Upper lobe of left lung (tissue), 6 donors: ENCODE results near the gene S100A6. TPM values are rescaled to one million over a fixed set of nuclear protein-coding genes. Genes with fewer than 3 reads are reported as not detected.

ENCODE experiments used
- ATAC-seq, 2 donors: fragments of 200-7000 bp; cut with Tn5 transposase; one replicate each; pipeline ENCODE4 v1.9.1; 2022; ENCODE audit warnings: mild to moderate bottlenecking in 2 of 2, moderate library complexity in 2 of 2; ENCODE audit not compliant: low FRiP score in 2 of 2
- DNase-seq, 2 donors: peaks; one replicate each; pipeline ENCODE4 v3.0.0-alpha.2; 2019 to 2020
- H3K27ac ChIP-seq, 4 donors: fragments of 200-600 bp; sonication (generic); one replicate each; pipeline ENCODE4 v1.5.1; 2016 to 2019
- H3K27me3 ChIP-seq, 4 donors: fragments of 200-600 bp; sonication (generic); one replicate each; pipeline ENCODE4 v1.5.1; 2017 to 2019
- H3K36me3 ChIP-seq, 4 donors: fragments of 200-600 bp; sonication (generic); one replicate each; pipeline ENCODE4 v1.5.1; 2016 to 2019
- H3K4me1 ChIP-seq, 4 donors: fragments of 200-600 bp; sonication (generic); one replicate each; pipeline ENCODE4 v1.5.1; 2018 to 2019
- H3K4me3 ChIP-seq, 4 donors: fragments of 200-600 bp; sonication (generic); one replicate each; pipeline ENCODE4 v1.5.1; 2017 to 2019; ENCODE audit warnings: mild to moderate bottlenecking in 2 of 4, moderate library complexity in 1 of 4
- H3K9me3 ChIP-seq, 4 donors: fragments of 200-600 bp; sonication (generic); one replicate each; pipeline ENCODE4 v1.5.1; 2018 to 2019
- EP300 ChIP-seq, 4 donors: sonication (generic); formaldehyde crosslinking; IDR thresholded peaks; one replicate each; pipeline ENCODE4 v1.5.1; 2017; ENCODE audit warnings: antibody characterized with exemption in 4 of 4, control low read depth in 2 of 4
- POLR2A ChIP-seq, 4 donors: fragments of 450-650 bp; IDR thresholded peaks; one replicate each; pipeline ENCODE4 v1.5.1; 2016 to 2017; ENCODE audit warnings: antibody characterized with exemption in 4 of 4, mild to moderate bottlenecking in 2 of 4
- POLR2AphosphoS5 ChIP-seq, 2 donors: sonication (generic); formaldehyde crosslinking; IDR thresholded peaks; one replicate each; pipeline ENCODE4 v1.5.1; 2017; ENCODE audit warnings: antibody characterized with exemption in 2 of 2
- WGBS, 2 donors: methylation state at CpG; one replicate each; pipeline ENCODE4 v1.1.5; 2017 to 2018; 5-methylcytosine and 5-hydroxymethylcytosine counted together
- total RNA-seq, 6 donors: library from RNA; depleted of rRNA in 4 of 6; stranded (reverse); fragments of >200 nt in 4 of 6; gene quantifications; one replicate each; pipeline versions ENCODE4 v1.1.0 to v1.2.1, GENCODE V29; 2016 to 2021
- TF ChIP-seq, protein P1 (sequence below), 6 experiments: fragments of 450-650 bp in 4 of 6; fragments of 200-600 bp in 2 of 6; sonication (generic) in 2 of 6; IDR thresholded peaks; one replicate each; pipeline ENCODE4 v1.5.1; 2016 to 2019; ENCODE audit warnings: antibody characterized with exemption in 6 of 6
- donor health status: DM: no; HTN: no; CAD: no; lungs with moderate emphysema.
- donor health status: DM: no; HTN: yes; CAD: no; lungs with severe emphysema.

S100A6 gene
- total RNA-seq, 6 donors from 2014 or later: 399 to 1,595 (median 925) TPM

DNA sequence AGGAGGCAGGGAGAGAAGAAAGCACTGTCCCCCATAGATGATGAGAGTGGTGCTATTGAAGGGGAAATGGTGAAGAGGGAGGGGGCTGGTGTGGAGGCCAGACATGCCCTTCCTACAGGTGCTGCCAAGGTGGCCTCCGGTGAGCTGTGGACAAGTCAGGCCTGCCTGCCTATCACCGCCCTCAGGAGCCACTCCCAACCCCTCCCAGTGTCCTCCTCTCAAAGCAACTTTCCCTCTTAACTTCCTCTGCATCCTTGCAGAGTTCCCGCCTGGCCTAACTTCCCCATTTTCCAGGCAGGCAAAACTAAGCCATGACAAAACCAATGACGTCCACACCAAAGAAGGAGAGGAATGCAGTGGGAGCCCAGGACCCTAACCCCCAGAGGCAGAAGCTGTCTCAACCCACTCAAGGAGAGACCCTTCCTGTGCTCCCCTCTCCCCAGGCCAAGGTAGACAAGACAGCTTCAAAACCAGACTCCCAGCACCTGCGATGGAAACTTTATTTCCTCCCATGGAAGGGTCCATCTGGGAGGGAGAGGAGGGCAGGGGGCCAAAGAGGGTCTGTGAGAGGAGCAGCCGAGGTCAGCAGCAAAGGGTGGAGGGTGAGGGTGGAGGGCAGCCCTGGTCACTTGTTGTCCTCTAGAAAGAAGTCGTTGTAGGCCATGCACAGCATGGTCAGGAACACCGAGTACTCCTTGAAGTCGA is 1.0 kb upstream of the S100A6 start:
- DNase-seq (peak in 1 of 2 donors; percentile 88), ATAC-seq (peak in 1 of 2 donors; percentile 50)
- H3K4me3 ChIP-seq: peak overlapping the region in 3 of 4 donors; percentile 71 to 91 (median 83)

DNA sequence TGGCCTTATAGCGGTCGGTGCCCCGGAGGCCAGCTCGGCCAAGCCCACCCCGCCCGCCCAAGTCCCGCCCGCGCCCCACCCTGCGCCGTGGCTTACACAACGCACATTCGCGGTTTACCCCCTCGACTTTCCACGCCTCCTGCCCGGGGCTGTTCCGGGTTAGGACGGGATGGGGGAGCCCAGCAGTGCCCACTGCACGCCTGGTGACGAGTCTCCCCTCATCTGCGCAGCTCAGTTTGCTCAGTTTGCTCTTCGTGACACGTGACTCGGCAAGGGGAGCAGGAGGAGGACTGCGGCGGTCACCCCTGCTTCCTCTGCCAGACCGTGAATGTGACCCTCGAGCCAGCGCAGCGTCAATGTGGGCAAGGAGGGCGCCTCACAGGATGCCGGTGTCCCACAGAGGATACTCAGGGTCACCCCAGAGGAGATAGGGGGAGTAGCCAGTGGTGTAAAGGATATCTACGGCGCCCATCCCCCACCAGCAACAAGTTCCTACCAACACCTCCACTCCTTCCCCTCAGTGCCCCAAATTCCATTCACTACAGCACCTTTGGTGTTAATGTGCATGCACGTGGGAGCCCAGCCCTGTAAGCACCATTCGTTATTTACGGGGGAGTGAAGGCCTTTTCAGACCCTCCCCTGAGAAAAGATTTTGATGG is 350 bp upstream of the S100A6 start:
- ATAC-seq: peak; percentile 87 to 92
- TF ChIP-seq POLR2AphosphoS5 (IDR thresholded peaks at IDR 0.05) (peak; percentile 83 to 95), POLR2A (IDR thresholded peaks at IDR 0.05) (peak in 3 of 4 donors; percentile 51 to 94 (median 53)), EP300 (IDR thresholded peaks at IDR 0.05) (peak in 1 of 4 donors; percentile 90)
- TF ChIP-seq, protein P1, sequence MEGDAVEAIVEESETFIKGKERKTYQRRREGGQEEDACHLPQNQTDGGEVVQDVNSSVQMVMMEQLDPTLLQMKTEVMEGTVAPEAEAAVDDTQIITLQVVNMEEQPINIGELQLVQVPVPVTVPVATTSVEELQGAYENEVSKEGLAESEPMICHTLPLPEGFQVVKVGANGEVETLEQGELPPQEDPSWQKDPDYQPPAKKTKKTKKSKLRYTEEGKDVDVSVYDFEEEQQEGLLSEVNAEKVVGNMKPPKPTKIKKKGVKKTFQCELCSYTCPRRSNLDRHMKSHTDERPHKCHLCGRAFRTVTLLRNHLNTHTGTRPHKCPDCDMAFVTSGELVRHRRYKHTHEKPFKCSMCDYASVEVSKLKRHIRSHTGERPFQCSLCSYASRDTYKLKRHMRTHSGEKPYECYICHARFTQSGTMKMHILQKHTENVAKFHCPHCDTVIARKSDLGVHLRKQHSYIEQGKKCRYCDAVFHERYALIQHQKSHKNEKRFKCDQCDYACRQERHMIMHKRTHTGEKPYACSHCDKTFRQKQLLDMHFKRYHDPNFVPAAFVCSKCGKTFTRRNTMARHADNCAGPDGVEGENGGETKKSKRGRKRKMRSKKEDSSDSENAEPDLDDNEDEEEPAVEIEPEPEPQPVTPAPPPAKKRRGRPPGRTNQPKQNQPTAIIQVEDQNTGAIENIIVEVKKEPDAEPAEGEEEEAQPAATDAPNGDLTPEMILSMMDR (IDR thresholded peaks at IDR 0.05): peak in 1 of 6 experiments; percentile 8
- Histone ChIP-seq H3K27ac (peak overlapping the region; percentile 98 to 100 (median 99)), H3K36me3 (peaks cover 0 to 11% (median 8%) of the 10 kb centered on the region in 4 donors), H3K4me1 (peaks cover 48 to 64% (median 56%) of the 10 kb centered on the region in 4 donors), H3K27me3 (no peaks in the 10 kb centered on the region), H3K9me3 (no peaks in the 10 kb centered on the region), H3K4me3 (peak overlapping the region; percentile 71 to 91 (median 87))
- peak; percentile 95 for DNase-seq
- 0 to 2% methylated on average over 3 to 7 of the region's 38 CpGs for WGBS, 2 donors

More for the DNA sequence above, 1.0 kb upstream of the S100A6 start:
- peaks cover 48 to 66% (median 56%) of the 10 kb centered on the region in 4 donors for H3K4me1 ChIP-seq
- H3K36me3 ChIP-seq: peaks cover 0 to 11% (median 8%) of the 10 kb centered on the region in 4 donors
- H3K9me3 ChIP-seq: no peaks in the 10 kb centered on the region
- 64 to 79% methylated on average over 8 to 9 of the region's 9 CpGs for WGBS, 2 donors
- H3K27ac ChIP-seq: peak overlapping the region; percentile 98 to 100 (median 99)
- H3K27me3 ChIP-seq: no peaks in the 10 kb centered on the region
- TF ChIP-seq POLR2A (IDR thresholded peaks at IDR 0.05): no peak
- TF ChIP-seq, protein P1 (IDR thresholded peaks at IDR 0.05): no peak
- TF ChIP-seq POLR2AphosphoS5 (IDR thresholded peaks at IDR 0.05): peak in 1 of 2 donors; percentile 17
- TF ChIP-seq EP300 (IDR thresholded peaks at IDR 0.05): no peak

DNA sequence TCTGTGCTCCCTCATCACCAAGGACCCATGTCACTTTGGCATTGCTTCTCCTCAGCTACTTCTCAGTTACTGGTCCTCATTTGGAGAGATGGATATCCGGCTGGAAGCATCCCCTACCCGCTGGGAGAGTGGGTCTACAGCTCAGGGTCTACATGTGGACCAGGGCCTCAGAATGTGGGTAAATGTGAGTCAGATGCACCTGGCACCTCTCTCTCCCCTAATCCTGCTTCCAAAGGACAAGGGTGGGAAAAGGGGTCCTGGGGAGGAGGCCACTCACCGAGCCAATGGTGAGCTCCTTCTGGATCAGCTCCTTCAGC is 908 bp downstream of the S100A6 start:
- DNase-seq (no peak), ATAC-seq (no peak)
- Histone ChIP-seq H3K9me3 (no peaks in the 10 kb centered on the region), H3K27me3 (no peaks in the 10 kb centered on the region), H3K36me3 (peaks cover 0 to 11% (median 8%) of the 10 kb centered on the region in 4 donors), H3K27ac (peak overlapping the region; percentile 98 to 100 (median 99)), H3K4me3 (peak overlapping the region; percentile 71 to 91 (median 87)), H3K4me1 (peaks cover 39 to 52% (median 46%) of the 10 kb centered on the region in 4 donors)
- 51 to 100% methylated on average over 1 to 3 of the region's 3 CpGs for WGBS, 2 donors
- TF ChIP-seq POLR2AphosphoS5 (IDR thresholded peaks at IDR 0.05) (no peak), EP300 (IDR thresholded peaks at IDR 0.05) (no peak), POLR2A (IDR thresholded peaks at IDR 0.05) (no peak)
- TF ChIP-seq, protein P1 (IDR thresholded peaks at IDR 0.05): no peak

DNA sequence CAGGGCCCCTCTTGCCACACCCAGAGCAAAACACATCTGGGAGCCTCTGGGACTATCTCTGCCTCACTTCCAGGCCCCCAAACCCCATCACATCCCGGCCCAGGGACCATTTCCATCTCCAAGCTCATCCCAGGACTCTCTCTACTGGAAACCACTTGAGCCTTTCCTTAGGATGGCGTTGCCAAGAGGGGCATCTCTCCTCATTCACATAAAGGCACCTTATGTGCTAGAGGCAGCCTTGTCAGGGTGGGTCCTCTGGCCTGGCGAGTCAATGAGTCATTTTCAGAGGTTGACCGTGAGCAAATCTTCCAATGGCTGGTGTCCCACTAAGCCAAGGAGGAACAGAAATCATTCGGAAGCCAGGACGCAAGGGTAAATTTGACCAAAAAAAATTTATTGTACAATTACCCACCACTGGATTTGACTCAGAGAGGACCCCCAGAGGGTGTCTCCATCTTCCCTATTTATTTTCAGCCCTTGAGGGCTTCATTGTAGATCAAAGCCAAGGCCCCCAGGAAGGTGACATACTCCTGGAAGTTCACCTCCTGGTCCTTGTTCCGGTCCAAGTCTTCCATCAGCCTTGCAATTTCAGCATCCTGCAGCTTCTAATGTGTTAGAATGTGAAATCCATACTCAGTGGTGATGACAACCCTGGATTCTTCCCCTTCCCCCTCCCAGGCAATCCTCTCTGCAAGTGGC is 1.4 kb downstream of the S100A6 start:
- Histone ChIP-seq H3K4me3 (peak overlapping the region; percentile 71 to 91 (median 87)), H3K27me3 (no peaks in the 10 kb centered on the region), H3K4me1 (peaks cover 39 to 52% (median 46%) of the 10 kb centered on the region in 4 donors), H3K27ac (peak overlapping the region; percentile 98 to 100 (median 99)), H3K36me3 (peaks cover 0 to 11% (median 8%) of the 10 kb centered on the region in 4 donors), H3K9me3 (no peaks in the 10 kb centered on the region)
- WGBS, 2 donors: 60 to 78% methylated on average over 7 of the region's 7 CpGs
- no peak for TF ChIP-seq EP300 (IDR thresholded peaks at IDR 0.05)
- TF ChIP-seq POLR2A (IDR thresholded peaks at IDR 0.05): no peak
- no peak for TF ChIP-seq POLR2AphosphoS5 (IDR thresholded peaks at IDR 0.05)
- TF ChIP-seq, protein P1 (IDR thresholded peaks at IDR 0.05): no peak
- DNase-seq (no peak), ATAC-seq (peak in 1 of 2 donors; percentile 34)
